ENCODE measurements around the gene SYT14. TPM values are rescaled to one million over a fixed set of nuclear protein-coding genes. Genes with fewer than 3 reads are reported as not detected.

The SYT14 gene
- polyA plus RNA-seq, 4 donors = 0.13 TPM; not detected in 2

DNA sequence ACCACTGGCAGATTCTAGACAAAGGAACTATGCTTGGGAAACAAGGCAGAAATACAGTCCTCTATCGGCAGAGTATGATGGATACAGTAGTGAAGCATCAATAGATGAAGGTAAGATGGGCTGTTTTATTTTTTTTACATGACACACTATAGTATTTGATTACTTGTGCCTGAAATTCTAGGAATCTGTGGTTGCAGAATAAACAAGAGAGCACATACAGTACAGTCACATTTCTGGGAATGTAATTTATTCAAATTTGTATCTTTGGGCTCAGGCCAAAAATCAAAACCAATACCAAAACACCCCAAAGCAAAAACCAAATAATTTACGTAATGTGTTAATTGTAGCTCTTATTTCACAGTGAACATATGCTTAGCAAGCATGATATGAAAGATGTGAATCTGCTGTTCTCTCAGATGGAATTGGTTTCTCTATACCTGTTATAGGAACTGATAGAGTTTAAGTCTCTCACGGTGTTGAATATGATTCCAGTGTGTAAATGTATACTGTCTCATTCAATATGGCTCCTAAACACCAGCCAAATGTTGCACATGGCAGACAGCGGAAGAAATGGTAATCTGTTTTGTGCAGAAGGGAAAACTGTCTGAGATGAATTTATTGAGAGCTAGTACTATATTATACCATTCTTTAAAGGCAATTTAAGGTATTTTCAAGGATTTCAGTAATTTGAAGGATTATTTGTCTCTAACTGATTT is 83.3 kb downstream of the SYT14 start:
- no peaks in the 10 kb centered on the region for H3K4me1 ChIP-seq (ENCODE audit: control insufficient read depth in 3 of 3, insufficient read depth in 2 of 3, low read depth in 1 of 3, low read length in 2 of 3)
- H3K27me3 ChIP-seq (ENCODE audit: control insufficient read depth in 3 of 3, insufficient read depth in 3 of 3, low read length in 3 of 3) = no peaks in the 10 kb centered on the region
- H3K27ac ChIP-seq (ENCODE audit: low read depth in 1 of 3, low read length in 2 of 3) = no peak overlapping the region
- H3K4me3 ChIP-seq (ENCODE audit: low read depth in 1 of 3, low read length in 3 of 3) = no peak overlapping the region
- no peaks in the 10 kb centered on the region for H3K36me3 ChIP-seq (ENCODE audit: control insufficient read depth in 3 of 3, insufficient read depth in 2 of 3, low read depth in 1 of 3, low read length in 3 of 3)
- no peak for DNase-seq
- FAIRE-seq = no peak
- WGBS, 3 donors = 82 to 84% (median 83%) methylated on average over 4 of the region's 4 CpGs
- no peaks in the 10 kb centered on the region for H3K9me3 ChIP-seq (ENCODE audit: control insufficient read depth in 2 of 2, insufficient read depth in 1 of 2, low read depth in 1 of 2, low read length in 1 of 2)

GRCh38 chr1:210022044-210022443 is 84.0 kb downstream of the SYT14 start:
- H3K36me3 ChIP-seq (ENCODE audit: control insufficient read depth in 3 of 3, insufficient read depth in 2 of 3, low read depth in 1 of 3, low read length in 3 of 3) = no peaks in the 10 kb centered on the region
- H3K9me3 ChIP-seq (ENCODE audit: control insufficient read depth in 2 of 2, insufficient read depth in 1 of 2, low read depth in 1 of 2, low read length in 1 of 2) = no peaks in the 10 kb centered on the region
- H3K4me3 ChIP-seq (ENCODE audit: low read depth in 1 of 3, low read length in 3 of 3) = no peak overlapping the region
- H3K27ac ChIP-seq (ENCODE audit: low read depth in 1 of 3, low read length in 2 of 3) = no peak overlapping the region
- DNase-seq (no peak), FAIRE-seq (no peak)
- no peaks in the 10 kb centered on the region for H3K27me3 ChIP-seq (ENCODE audit: control insufficient read depth in 3 of 3, insufficient read depth in 3 of 3, low read length in 3 of 3)
- H3K4me1 ChIP-seq (ENCODE audit: control insufficient read depth in 3 of 3, insufficient read depth in 2 of 3, low read depth in 1 of 3, low read length in 2 of 3) = no peaks in the 10 kb centered on the region

GRCh38 chr1:210024282-210024681 is 86.3 kb downstream of the SYT14 start:
- H3K27ac ChIP-seq (ENCODE audit: low read depth in 1 of 3, low read length in 2 of 3) = no peak overlapping the region
- no peaks in the 10 kb centered on the region for H3K27me3 ChIP-seq (ENCODE audit: control insufficient read depth in 3 of 3, insufficient read depth in 3 of 3, low read length in 3 of 3)
- no peaks in the 10 kb centered on the region for H3K4me1 ChIP-seq (ENCODE audit: control insufficient read depth in 3 of 3, insufficient read depth in 2 of 3, low read depth in 1 of 3, low read length in 2 of 3)
- no peak overlapping the region for H3K4me3 ChIP-seq (ENCODE audit: low read depth in 1 of 3, low read length in 3 of 3)
- FAIRE-seq (no peak), DNase-seq (no peak)
- WGBS, 3 donors = 80 to 90% (median 87%) methylated on average over 2 of the region's 2 CpGs
- H3K36me3 ChIP-seq (ENCODE audit: control insufficient read depth in 3 of 3, insufficient read depth in 2 of 3, low read depth in 1 of 3, low read length in 3 of 3) = no peaks in the 10 kb centered on the region
- H3K9me3 ChIP-seq (ENCODE audit: control insufficient read depth in 2 of 2, insufficient read depth in 1 of 2, low read depth in 1 of 2, low read length in 1 of 2) = no peaks in the 10 kb centered on the region

- WGBS, 3 donors = 56 to 68% (median 61%) methylated on average over 3 of the region's 3 CpGs
Observed at GRCh38 chr1:210024996-210025395, 87.0 kb downstream of the SYT14 start.

DNA sequence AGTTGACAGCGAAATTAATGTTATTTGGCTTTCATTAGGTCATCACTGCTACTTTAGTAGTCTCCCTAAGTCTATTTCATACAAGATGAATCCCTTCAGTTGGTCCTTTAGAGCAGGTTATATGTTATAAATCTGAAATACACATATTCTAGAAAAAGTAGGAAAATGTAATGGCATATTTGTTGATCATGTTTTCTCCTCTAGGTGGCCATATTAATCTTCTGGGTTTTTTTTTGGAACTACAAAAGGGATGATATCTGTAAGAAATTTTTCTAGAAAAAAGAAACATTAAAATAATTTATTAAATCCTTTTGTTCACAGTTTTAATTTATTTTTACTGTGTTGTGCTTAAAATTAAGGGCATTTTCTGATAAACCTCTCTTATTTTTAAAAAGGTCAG is 87.9 kb downstream of the SYT14 start:
- Histone ChIP-seq H3K27ac (ENCODE audit: low read depth in 1 of 3, low read length in 2 of 3) (no peak overlapping the region), H3K4me1 (ENCODE audit: control insufficient read depth in 3 of 3, insufficient read depth in 2 of 3, low read depth in 1 of 3, low read length in 2 of 3) (no peaks in the 10 kb centered on the region), H3K4me3 (ENCODE audit: low read depth in 1 of 3, low read length in 3 of 3) (no peak overlapping the region), H3K36me3 (ENCODE audit: control insufficient read depth in 3 of 3, insufficient read depth in 2 of 3, low read depth in 1 of 3, low read length in 3 of 3) (no peaks in the 10 kb centered on the region), H3K9me3 (ENCODE audit: control insufficient read depth in 2 of 2, insufficient read depth in 1 of 2, low read depth in 1 of 2, low read length in 1 of 2) (no peaks in the 10 kb centered on the region), H3K27me3 (ENCODE audit: control insufficient read depth in 3 of 3, insufficient read depth in 3 of 3, low read length in 3 of 3) (no peaks in the 10 kb centered on the region)
- FAIRE-seq (no peak), DNase-seq (no peak)
- WGBS, 3 donors = 60 to 69% (median 67%) methylated on average over 1 of the region's 1 CpG

More at GRCh38 chr1:210024996-210025395, 87.0 kb downstream of the SYT14 start:
- H3K27ac ChIP-seq (ENCODE audit: low read depth in 1 of 3, low read length in 2 of 3) = no peak overlapping the region
- H3K36me3 ChIP-seq (ENCODE audit: control insufficient read depth in 3 of 3, insufficient read depth in 2 of 3, low read depth in 1 of 3, low read length in 3 of 3) = no peaks in the 10 kb centered on the region
- no peak for FAIRE-seq
- DNase-seq = no peak
- H3K9me3 ChIP-seq (ENCODE audit: control insufficient read depth in 2 of 2, insufficient read depth in 1 of 2, low read depth in 1 of 2, low read length in 1 of 2) = no peaks in the 10 kb centered on the region
- H3K4me3 ChIP-seq (ENCODE audit: low read depth in 1 of 3, low read length in 3 of 3) = no peak overlapping the region
- H3K4me1 ChIP-seq (ENCODE audit: control insufficient read depth in 3 of 3, insufficient read depth in 2 of 3, low read depth in 1 of 3, low read length in 2 of 3) = no peaks in the 10 kb centered on the region
- no peaks in the 10 kb centered on the region for H3K27me3 ChIP-seq (ENCODE audit: control insufficient read depth in 3 of 3, insufficient read depth in 3 of 3, low read length in 3 of 3)

GRCh38 chr1:210027994-210028393 is 90.0 kb downstream of the SYT14 start:
- H3K27me3 ChIP-seq (ENCODE audit: control insufficient read depth in 3 of 3, insufficient read depth in 3 of 3, low read length in 3 of 3) = no peaks in the 10 kb centered on the region
- DNase-seq = no peak
- WGBS, 3 donors = 87 to 94% (median 90%) methylated on average over 1 of the region's 1 CpG
- no peaks in the 10 kb centered on the region for H3K4me1 ChIP-seq (ENCODE audit: control insufficient read depth in 3 of 3, insufficient read depth in 2 of 3, low read depth in 1 of 3, low read length in 2 of 3)
- no peak for FAIRE-seq
- H3K36me3 ChIP-seq (ENCODE audit: control insufficient read depth in 3 of 3, insufficient read depth in 2 of 3, low read depth in 1 of 3, low read length in 3 of 3) = no peaks in the 10 kb centered on the region
- H3K27ac ChIP-seq (ENCODE audit: low read depth in 1 of 3, low read length in 2 of 3) = no peak overlapping the region
- no peak overlapping the region for H3K4me3 ChIP-seq (ENCODE audit: low read depth in 1 of 3, low read length in 3 of 3)
- H3K9me3 ChIP-seq (ENCODE audit: control insufficient read depth in 2 of 2, insufficient read depth in 1 of 2, low read depth in 1 of 2, low read length in 1 of 2) = no peaks in the 10 kb centered on the region

DNA sequence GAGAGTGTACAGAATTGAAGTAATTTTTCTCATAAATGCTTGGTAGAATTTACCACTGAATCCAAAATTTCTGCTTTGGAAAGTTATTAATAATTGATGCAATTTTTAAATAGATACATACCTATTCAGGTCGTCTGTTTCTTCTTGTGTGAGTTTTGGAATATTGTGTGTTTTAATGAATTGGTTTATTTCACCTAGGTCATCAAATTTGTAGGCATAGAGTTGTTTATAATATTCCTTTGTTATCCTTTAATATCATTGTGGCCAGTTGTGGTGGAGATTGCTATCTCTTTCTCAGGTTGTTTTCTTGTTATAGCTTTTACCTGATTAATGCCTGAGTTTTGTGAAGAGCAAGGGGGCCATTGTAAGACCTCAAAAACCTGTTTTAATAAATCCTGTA is 93.5 kb downstream of the SYT14 start:
- Histone ChIP-seq H3K4me1 (ENCODE audit: control insufficient read depth in 3 of 3, insufficient read depth in 2 of 3, low read depth in 1 of 3, low read length in 2 of 3) (no peaks in the 10 kb centered on the region), H3K27me3 (ENCODE audit: control insufficient read depth in 3 of 3, insufficient read depth in 3 of 3, low read length in 3 of 3) (no peaks in the 10 kb centered on the region), H3K27ac (ENCODE audit: low read depth in 1 of 3, low read length in 2 of 3) (no peak overlapping the region), H3K9me3 (ENCODE audit: control insufficient read depth in 2 of 2, insufficient read depth in 1 of 2, low read depth in 1 of 2, low read length in 1 of 2) (no peaks in the 10 kb centered on the region), H3K4me3 (ENCODE audit: low read depth in 1 of 3, low read length in 3 of 3) (no peak overlapping the region), H3K36me3 (ENCODE audit: control insufficient read depth in 3 of 3, insufficient read depth in 2 of 3, low read depth in 1 of 3, low read length in 3 of 3) (no peaks in the 10 kb centered on the region)
- 46 to 66% (median 64%) methylated on average over 1 of the region's 1 CpG for WGBS, 3 donors
- FAIRE-seq (no peak), DNase-seq (no peak)

- H3K27ac ChIP-seq (ENCODE audit: low read depth in 1 of 3, low read length in 2 of 3) = no peak overlapping the region
- H3K27me3 ChIP-seq (ENCODE audit: control insufficient read depth in 3 of 3, insufficient read depth in 3 of 3, low read length in 3 of 3) = no peaks in the 10 kb centered on the region
- H3K4me1 ChIP-seq (ENCODE audit: control insufficient read depth in 3 of 3, insufficient read depth in 2 of 3, low read depth in 1 of 3, low read length in 2 of 3) = no peaks in the 10 kb centered on the region
- no peaks in the 10 kb centered on the region for H3K9me3 ChIP-seq (ENCODE audit: control insufficient read depth in 2 of 2, insufficient read depth in 1 of 2, low read depth in 1 of 2, low read length in 1 of 2)
- DNase-seq (no peak), FAIRE-seq (no peak)
- no peaks in the 10 kb centered on the region for H3K36me3 ChIP-seq (ENCODE audit: control insufficient read depth in 3 of 3, insufficient read depth in 2 of 3, low read depth in 1 of 3, low read length in 3 of 3)
- H3K4me3 ChIP-seq (ENCODE audit: low read depth in 1 of 3, low read length in 3 of 3) = no peak overlapping the region
Observed at GRCh38 chr1:210043058-210043457, 105.0 kb downstream of the SYT14 start.

DNA sequence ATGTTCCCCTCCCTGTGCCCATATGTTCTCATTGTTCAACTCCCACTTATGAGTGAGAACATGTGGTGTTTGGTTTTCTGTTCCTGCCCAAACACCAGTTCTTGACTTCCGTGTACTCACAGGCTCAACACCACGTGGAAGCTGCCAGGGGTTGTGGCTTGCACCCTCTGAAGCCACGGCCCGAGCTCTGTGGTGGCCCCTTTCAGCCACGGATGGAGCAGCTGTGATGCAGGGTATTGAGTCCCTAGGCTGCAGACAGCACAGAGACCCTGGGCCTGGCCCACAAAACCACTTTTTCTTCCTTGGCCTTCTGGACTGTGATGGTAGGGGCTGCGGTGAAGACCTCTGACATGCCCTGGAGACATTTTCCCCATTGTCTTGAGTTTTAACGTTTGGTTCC is 111.6 kb downstream of the SYT14 start:
- no peak overlapping the region for H3K27ac ChIP-seq (ENCODE audit: low read depth in 1 of 3, low read length in 2 of 3)
- no peak overlapping the region for H3K4me3 ChIP-seq (ENCODE audit: low read depth in 1 of 3, low read length in 3 of 3)
- 71 to 79% (median 72%) methylated on average over 7 of the region's 7 CpGs for WGBS, 3 donors
- H3K9me3 ChIP-seq (ENCODE audit: control insufficient read depth in 2 of 2, insufficient read depth in 1 of 2, low read depth in 1 of 2, low read length in 1 of 2) = no peaks in the 10 kb centered on the region
- no peaks in the 10 kb centered on the region for H3K27me3 ChIP-seq (ENCODE audit: control insufficient read depth in 3 of 3, insufficient read depth in 3 of 3, low read length in 3 of 3)
- FAIRE-seq (no peak), DNase-seq (no peak)
- no peaks in the 10 kb centered on the region for H3K36me3 ChIP-seq (ENCODE audit: control insufficient read depth in 3 of 3, insufficient read depth in 2 of 3, low read depth in 1 of 3, low read length in 3 of 3)
- no peaks in the 10 kb centered on the region for H3K4me1 ChIP-seq (ENCODE audit: control insufficient read depth in 3 of 3, insufficient read depth in 2 of 3, low read depth in 1 of 3, low read length in 2 of 3)

Data from small intestine (tissue), 7 donors.